NCI-H82 (cell line): ENCODE measurements around the gene TREML4.

Source experiments
- DNase-seq: peaks from one replicate; lab custom pipeline; 2025; lab: John Stamatoyannopoulos, UW

The TREML4 gene

DNA sequence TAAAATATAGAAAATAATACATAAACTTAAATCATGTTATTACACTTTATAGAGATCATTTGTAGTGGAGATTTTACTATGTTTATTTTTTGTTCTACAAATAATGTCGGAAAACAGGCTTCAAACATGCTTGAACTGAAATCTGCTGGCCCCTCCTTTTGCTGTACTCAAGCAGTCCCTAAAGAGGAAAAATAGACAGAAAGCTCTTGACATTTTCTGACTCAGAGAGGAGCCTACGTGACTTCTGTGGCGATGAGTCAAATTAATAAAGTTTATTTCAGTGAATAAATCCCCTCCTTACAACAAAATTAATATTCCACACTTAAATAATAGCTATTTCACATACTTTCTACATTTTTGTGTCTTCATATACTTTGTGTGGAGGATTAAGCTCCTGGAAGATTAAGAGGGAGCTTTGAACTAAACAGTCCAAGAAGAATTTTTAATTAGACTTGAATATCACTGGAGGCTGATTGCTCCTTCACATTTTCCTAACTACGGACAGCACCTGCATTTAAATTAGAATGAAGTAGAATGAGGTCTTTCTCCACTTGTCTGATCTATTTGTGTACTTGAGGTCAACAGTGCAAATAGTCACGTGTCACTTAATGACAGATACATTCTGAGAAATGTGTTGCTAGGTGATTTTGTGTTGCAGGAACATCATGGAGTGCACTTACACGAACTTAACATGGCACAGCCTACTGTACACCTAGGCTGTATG, 60.0 kb downstream of the TREML4 start:
- no peak for DNase-seq
